Trophoblast cell (in vitro differentiated cells and primary cell): ENCODE measurements around the gene PHF1.
A peak's percentile ranks its signal among the peaks of the same experiment; 100 is the strongest.

Experiments used
- DNase-seq, 2 donors: peaks; one replicate each; pipeline ENCODE4 v3.0.0-alpha.2; 2016
- H2AFZ ChIP-seq: 2 replicates; pipeline ENCODE4 v1.6.1; 2013; ENCODE audit warnings: low read length, moderate library complexity, mild to moderate bottlenecking; ENCODE audit not compliant: insufficient read depth, poor library complexity
- H2AK5ac ChIP-seq: 2 replicates; pipeline ENCODE4 v1.6.1; 2013; ENCODE audit warnings: mild to moderate bottlenecking, low read length
- H2BK120ac ChIP-seq: 2 replicates; pipeline ENCODE4 v1.6.1; 2013; ENCODE audit warnings: low read length, mild to moderate bottlenecking, moderate library complexity; ENCODE audit not compliant: insufficient read depth, poor library complexity
- H2BK12ac ChIP-seq: 2 replicates; pipeline ENCODE4 v1.6.1; 2013; ENCODE audit warnings: mild to moderate bottlenecking, low read length, moderate library complexity
- H2BK5ac ChIP-seq: 2 replicates; pipeline ENCODE4 v1.6.1; 2013; ENCODE audit warnings: low read length, low read depth, moderate library complexity, mild to moderate bottlenecking; ENCODE audit not compliant: poor library complexity
- H3K14ac ChIP-seq: 2 replicates; pipeline ENCODE4 v1.6.1; 2013; ENCODE audit warnings: mild to moderate bottlenecking, low read length
- H3K18ac ChIP-seq: 2 replicates; pipeline ENCODE4 v1.6.1; 2013; ENCODE audit warnings: mild to moderate bottlenecking, low read length
- H3K23ac ChIP-seq: 2 replicates; pipeline ENCODE4 v1.6.1; 2013; ENCODE audit warnings: low read length
- H3K27ac ChIP-seq: 2 replicates; pipeline ENCODE4 v1.5.1; 2013; ENCODE audit warnings: low read depth, mild to moderate bottlenecking, inconsistent platforms, low read length, moderate library complexity
- H3K27me3 ChIP-seq: 2 replicates; pipeline ENCODE4 v1.6.1; 2013; ENCODE audit warnings: inconsistent platforms, mild to moderate bottlenecking, low read length, moderate library complexity; ENCODE audit not compliant: insufficient read depth
- H3K36me3 ChIP-seq, 2 experiments: 1 replicate in 1 of 2; 2 replicates in 1 of 2; pipeline ENCODE4 v1.6.1; 2013; ENCODE audit warnings: low read length in 2 of 2, mild to moderate bottlenecking in 2 of 2, moderate library complexity in 1 of 2; ENCODE audit not compliant: insufficient read depth in 2 of 2, control insufficient read depth in 1 of 2
- H3K4ac ChIP-seq: 2 replicates; pipeline ENCODE4 v1.6.1; 2013; ENCODE audit warnings: low read depth, mild to moderate bottlenecking, low read length, moderate library complexity
- H3K4me1 ChIP-seq, 2 experiments: 1 replicate in 1 of 2; 2 replicates in 1 of 2; pipeline ENCODE4 v1.6.1; 2013; ENCODE audit warnings: low read length in 2 of 2, mild to moderate bottlenecking in 2 of 2, moderate library complexity in 1 of 2; ENCODE audit not compliant: insufficient read depth in 2 of 2, control insufficient read depth in 1 of 2
- H3K4me2 ChIP-seq: 2 replicates; pipeline ENCODE4 v1.6.1; 2013; ENCODE audit warnings: inconsistent platforms, mild to moderate bottlenecking, low read length, moderate library complexity
- H3K4me3 ChIP-seq: 2 replicates; pipeline ENCODE4 v1.5.1; 2013; ENCODE audit warnings: mild to moderate bottlenecking, low read depth, low read length, inconsistent platforms
- H3K79me1 ChIP-seq: one replicate; pipeline ENCODE4 v1.6.1; 2013; ENCODE audit warnings: low read length
- H3K79me2 ChIP-seq: 2 replicates; pipeline ENCODE4 v1.6.1; 2013; ENCODE audit warnings: low read length, mild to moderate bottlenecking; ENCODE audit not compliant: control insufficient read depth, insufficient read depth, poor library complexity
- H3K9ac ChIP-seq: 2 replicates; pipeline ENCODE4 v1.6.1; 2013; ENCODE audit warnings: mild to moderate bottlenecking, low read length
- H3K9me3 ChIP-seq: 2 replicates; pipeline ENCODE4 v1.6.1; 2013; ENCODE audit warnings: low read depth, mild to moderate bottlenecking, control low read depth, inconsistent platforms, low read length; ENCODE audit not compliant: insufficient read depth
- H4K12ac ChIP-seq: 2 replicates; pipeline ENCODE4 v1.6.1; 2013; ENCODE audit warnings: low read depth, mild to moderate bottlenecking, low read length, moderate library complexity
- H4K8ac ChIP-seq: 2 replicates; pipeline ENCODE4 v1.6.1; 2013; ENCODE audit warnings: low read depth, mild to moderate bottlenecking, low read length, moderate library complexity
- H4K91ac ChIP-seq: one replicate; pipeline ENCODE4 v1.6.1; 2013; ENCODE audit warnings: low read depth, mild to moderate bottlenecking, low read length, moderate library complexity
- whole genome bisulfite sequencing: extraction: QIAGEN DNeasy Blood & Tissue Kit; methylation state at CpG from one replicate; pipeline ENCODE4 v1.1.7; 2013; ENCODE audit warnings: missing lambda C conversion rate; ENCODE audit not compliant: insufficient read length, insufficient coverage; ENCODE audit errors: extremely low coverage; 5-methylcytosine and 5-hydroxymethylcytosine counted together

The PHF1 gene

DNA sequence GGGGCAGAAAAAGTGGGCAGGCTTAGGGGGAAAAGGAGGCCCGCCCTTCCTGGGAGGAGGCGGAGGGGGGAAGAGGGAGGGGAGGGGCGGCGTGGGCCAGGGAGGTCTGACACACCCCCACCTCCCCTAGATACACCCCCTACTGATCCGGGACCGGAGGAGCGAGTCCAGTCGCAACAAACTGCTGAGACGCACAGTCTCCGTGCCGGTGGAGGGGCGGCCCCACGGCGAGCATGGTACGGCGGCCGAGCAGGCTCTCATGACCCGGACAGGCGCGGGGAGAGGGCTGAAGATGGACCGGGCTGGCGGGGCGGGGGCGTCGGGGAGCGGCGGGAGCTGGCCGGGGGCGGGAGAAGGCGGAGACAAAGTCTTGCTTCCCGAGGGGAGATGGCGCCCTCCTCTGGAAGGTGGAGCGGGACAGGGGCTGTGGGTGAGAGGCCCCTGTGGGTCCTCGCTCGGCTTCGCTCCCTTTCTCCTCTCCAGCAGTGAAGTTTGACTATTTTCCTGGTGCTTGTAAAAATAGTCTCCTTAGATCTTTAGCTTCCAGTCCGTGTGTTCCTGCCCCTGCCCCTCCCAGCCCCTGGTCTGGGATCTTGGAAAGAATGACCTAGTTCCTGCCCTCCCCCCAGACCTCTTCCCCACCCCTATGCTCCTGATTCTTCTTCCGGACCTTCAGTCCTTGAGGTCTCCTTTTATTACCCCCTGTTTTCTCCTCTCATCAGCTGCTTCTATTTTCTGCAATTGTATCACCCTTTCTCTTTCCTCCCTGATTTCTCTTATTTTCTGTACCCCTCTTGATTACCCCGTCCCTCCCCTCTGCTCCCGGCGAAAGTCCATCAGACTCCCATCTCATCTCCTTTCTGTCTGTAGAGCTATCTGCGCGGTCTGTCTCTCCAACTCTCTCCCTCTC, 15.1 kb downstream of the PHF1 start:
- Histone ChIP-seq H2BK5ac (peak overlapping the region; percentile 90), H3K18ac (peak overlapping the region; percentile 83), H3K9ac (peak overlapping the region; percentile 74), H3K9me3 (peaks cover 2% of the 10 kb centered on the region), H3K4me2 (peak overlapping the region; percentile 61), H2BK12ac (no peak overlapping the region), H3K27me3 (no peaks in the 10 kb centered on the region), H3K23ac (no peak overlapping the region), H2BK120ac (peak overlapping the region; percentile 66), H3K36me3 (no peaks in the 10 kb centered on the region), H3K4ac (peak overlapping the region; percentile 55), H2AK5ac (no peak overlapping the region), H4K8ac (peak overlapping the region; percentile 86), H4K12ac (peak overlapping the region; percentile 74), H3K79me1 (peaks cover 10% of the 10 kb centered on the region), H3K14ac (peak overlapping the region; percentile 81), H3K27ac (peak overlapping the region; percentile 91), H2AFZ (peak overlapping the region; percentile 67), H3K79me2 (peaks cover 6% of the 10 kb centered on the region), H4K91ac (peak overlapping the region; percentile 92), H3K4me3 (peak overlapping the region; percentile 87), H3K4me1 (peaks cover 21 to 26% of the 10 kb centered on the region in 2 experiments)
- peak; percentile 53 to 73 for DNase-seq
- WGBS = no CpG with 5 or more reads among the region's 43 CpGs

DNA sequence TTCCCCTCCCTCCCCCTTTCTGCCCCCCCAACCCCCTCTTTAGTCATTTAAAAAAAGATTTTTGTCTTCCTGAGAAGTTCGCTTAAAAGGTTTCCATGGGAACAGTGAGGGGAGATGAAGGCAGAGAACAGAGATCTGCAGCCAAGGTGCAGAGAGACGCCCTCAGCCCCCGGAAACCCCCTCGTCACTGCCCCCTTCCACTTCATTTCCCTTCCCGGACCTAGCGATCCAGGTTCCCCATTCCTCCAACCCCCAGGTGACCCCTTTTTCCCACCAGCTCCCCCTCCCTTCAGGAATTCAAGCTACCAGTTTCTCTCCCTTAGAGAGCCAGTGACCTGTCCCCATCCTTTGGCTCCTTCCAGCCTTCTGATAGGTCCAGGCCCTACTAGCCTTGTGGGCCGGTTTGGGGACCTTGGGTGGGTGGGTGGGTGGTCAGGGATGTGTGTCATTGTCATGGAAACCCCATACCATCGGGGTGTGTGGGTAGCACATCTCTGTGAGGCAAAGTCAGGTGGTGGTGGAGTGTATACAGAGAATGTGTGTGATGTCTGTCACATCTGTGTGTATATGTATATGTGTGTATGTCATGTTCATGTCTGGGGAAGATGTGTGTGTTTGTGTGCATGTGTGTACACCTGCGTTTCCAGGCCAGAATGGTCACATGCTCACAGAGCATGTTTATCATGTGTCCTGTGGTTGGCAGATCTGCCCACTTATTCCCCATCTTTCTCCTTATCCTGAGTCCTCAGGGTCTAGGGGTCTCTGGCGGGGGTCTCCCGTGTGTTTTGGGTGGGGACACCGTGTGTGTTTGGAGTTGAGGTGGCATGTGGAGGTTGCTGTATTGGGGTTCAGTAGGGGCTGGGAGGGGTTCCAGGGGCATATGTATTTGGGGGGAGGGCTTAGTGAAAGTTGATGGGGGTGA, 16.0 kb downstream of the PHF1 start:
- peak in 1 of 2 donors; percentile 13 for DNase-seq
- H3K23ac ChIP-seq = no peak overlapping the region
- H3K27me3 ChIP-seq = no peaks in the 10 kb centered on the region
- H2BK5ac ChIP-seq = no peak overlapping the region
- no peak overlapping the region for H3K27ac ChIP-seq
- H4K8ac ChIP-seq = no peak overlapping the region
- no peaks in the 10 kb centered on the region for H3K36me3 ChIP-seq
- no peak overlapping the region for H3K14ac ChIP-seq
- no peak overlapping the region for H3K4me3 ChIP-seq
- no peak overlapping the region for H2BK120ac ChIP-seq
- H4K91ac ChIP-seq = peak overlapping the region; percentile 61
- peak overlapping the region; percentile 70 for H3K4me2 ChIP-seq
- peaks cover 10% of the 10 kb centered on the region for H3K79me1 ChIP-seq
- peaks cover 29 to 35% of the 10 kb centered on the region in 2 experiments for H3K4me1 ChIP-seq
- no CpG with 5 or more reads among the region's 12 CpGs for WGBS
- H3K18ac ChIP-seq = no peak overlapping the region
- no peak overlapping the region for H4K12ac ChIP-seq
- peaks cover 2% of the 10 kb centered on the region for H3K9me3 ChIP-seq
- peak overlapping the region; percentile 35 for H2AK5ac ChIP-seq
- H2BK12ac ChIP-seq = peak overlapping the region; percentile 42
- H3K79me2 ChIP-seq = peaks cover 6% of the 10 kb centered on the region
- H3K9ac ChIP-seq = no peak overlapping the region
- no peak overlapping the region for H2AFZ ChIP-seq
- H3K4ac ChIP-seq = no peak overlapping the region

DNA sequence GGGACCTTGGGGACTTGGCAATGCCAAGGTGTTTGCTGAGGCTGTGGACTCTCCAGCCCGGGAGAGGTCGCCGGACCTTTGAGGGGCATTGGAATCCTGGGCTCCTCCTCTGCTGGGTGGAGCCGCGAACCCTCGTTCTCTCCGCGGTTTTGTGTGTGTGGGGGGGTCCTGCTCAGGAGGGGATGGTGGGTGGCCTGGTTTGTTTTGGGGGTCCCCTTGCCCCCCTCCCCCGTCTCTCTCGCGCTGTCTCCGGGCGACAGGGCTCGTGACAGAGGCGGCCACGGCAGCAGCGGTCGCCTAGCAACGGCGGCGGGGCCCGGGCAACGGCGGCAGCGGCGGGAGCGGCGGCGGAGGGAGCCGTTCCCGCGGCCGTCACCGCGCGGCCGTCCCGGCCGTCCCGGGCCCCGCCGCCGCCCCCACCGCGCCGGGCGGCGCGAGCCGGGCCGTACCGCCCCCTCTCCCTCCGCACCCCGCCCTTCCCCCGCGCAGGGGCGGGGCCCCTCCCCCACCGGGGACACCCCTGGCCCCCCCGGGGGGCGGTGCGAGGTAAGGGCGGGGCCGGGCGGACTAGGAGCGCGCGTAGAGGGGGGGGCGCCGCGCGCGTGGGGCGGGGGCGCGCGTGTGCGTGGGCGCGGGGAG, 16.9 kb downstream of the PHF1 start:
- Histone ChIP-seq H3K4me3 (peak overlapping the region; percentile 75), H3K79me1 (peaks cover 10% of the 10 kb centered on the region), H3K79me2 (peaks cover 6% of the 10 kb centered on the region), H3K36me3 (no peaks in the 10 kb centered on the region), H3K9ac (peak overlapping the region; percentile 6), H3K27ac (no peak overlapping the region), H4K12ac (peak overlapping the region; percentile 33), H4K91ac (peak overlapping the region; percentile 61), H4K8ac (peak overlapping the region; percentile 50), H2AK5ac (peak overlapping the region; percentile 35), H3K23ac (no peak overlapping the region), H2BK5ac (no peak overlapping the region), H3K14ac (peak overlapping the region; percentile 73), H3K4me2 (peak overlapping the region; percentile 70), H2AFZ (peak overlapping the region; percentile 77), H2BK120ac (peak overlapping the region; percentile 7), H3K4me1 (peaks cover 36 to 43% of the 10 kb centered on the region in 2 experiments), H3K18ac (peak overlapping the region; percentile 42), H3K27me3 (no peaks in the 10 kb centered on the region), H3K9me3 (peaks cover 2% of the 10 kb centered on the region), H3K4ac (peak overlapping the region; percentile 44), H2BK12ac (peak overlapping the region; percentile 42)
- peak in 1 of 2 donors; percentile 40 for DNase-seq
- no CpG with 5 or more reads among the region's 79 CpGs for WGBS
